Hepatocyte (in vitro differentiated cells): ENCODE results near the gene SERPINI2. TPM values are rescaled to one million over a fixed set of nuclear protein-coding genes. Genes with fewer than 3 reads are reported as not detected.

Experiments
- DNase-seq: peaks from one replicate; pipeline ENCODE4 v3.0.0-alpha.2; 2016; ENCODE audit warnings: low spot score
- H2AFZ ChIP-seq: fragments of 200-600 bp; sonication (generic); 2 replicates; pipeline ENCODE4 v1.6.0; 2016; ENCODE audit warnings: antibody characterized with exemption, mild to moderate bottlenecking
- H3K27ac ChIP-seq: fragments of 200-600 bp; sonication (generic); 2 replicates; pipeline ENCODE4 v1.5.1; 2016; ENCODE audit warnings: mild to moderate bottlenecking
- H3K27me3 ChIP-seq: fragments of 200-600 bp; sonication (generic); 2 replicates; pipeline ENCODE4 v1.6.1; 2016
- H3K36me3 ChIP-seq: fragments of 200-600 bp; sonication (generic); replicated peaks from 2 replicates; pipeline ENCODE4 v1.5.1; 2016; ENCODE audit warnings: low read depth; ENCODE audit not compliant: insufficient read depth
- H3K4me1 ChIP-seq: fragments of 200-600 bp; sonication (generic); 2 replicates; pipeline ENCODE4 v1.5.1; 2016; ENCODE audit warnings: mild to moderate bottlenecking, moderate library complexity; ENCODE audit not compliant: insufficient read depth
- H3K4me2 ChIP-seq: fragments of 200-600 bp; sonication (generic); 2 replicates; pipeline ENCODE4 v1.6.0; 2016
- H3K4me3 ChIP-seq: fragments of 200-600 bp; sonication (generic); 2 replicates; pipeline ENCODE4 v1.5.1; 2016; ENCODE audit warnings: mild to moderate bottlenecking
- H3K79me2 ChIP-seq: fragments of 200-600 bp; sonication (generic); 2 replicates; pipeline ENCODE4 v1.6.0; 2017; ENCODE audit warnings: mild to moderate bottlenecking
- H3K9me2 ChIP-seq: fragments of 200-600 bp; sonication (generic); replicated peaks from 2 replicates; pipeline ENCODE4 v1.6.0; 2017; ENCODE audit warnings: mild to moderate bottlenecking; ENCODE audit not compliant: insufficient read depth
- H3K9me3 ChIP-seq: fragments of 200-600 bp; sonication (generic); 2 replicates; pipeline ENCODE4 v1.5.1; 2016; ENCODE audit warnings: low read depth, mild to moderate bottlenecking
- H4K20me1 ChIP-seq: fragments of 200-600 bp; sonication (generic); 2 replicates; pipeline ENCODE4 v1.6.0; 2016; ENCODE audit warnings: mild to moderate bottlenecking; ENCODE audit not compliant: insufficient read depth, poor library complexity, severe bottlenecking
- EZH2 ChIP-seq: fragments of 200-600 bp; sonication (generic); IDR thresholded peaks from 2 replicates; pipeline ENCODE4 v1.6.1; 2016; ENCODE audit warnings: antibody characterized with exemption, mild to moderate bottlenecking, borderline replicate concordance
- EZH2phosphoT487 ChIP-seq: fragments of 200-600 bp; sonication (generic); IDR thresholded peaks from one replicate; pipeline ENCODE4 v1.6.1; 2018; ENCODE audit warnings: antibody characterized with exemption, mild to moderate bottlenecking, low read depth, moderate library complexity; ENCODE audit not compliant: unreplicated experiment, severe bottlenecking
- WGBS: methylation state at CpG from one replicate; pipeline ENCODE4 v1.1.6; 2016; ENCODE audit warnings: low lambda C conversion rate; ENCODE audit errors: missing lambda C conversion rate; 5-methylcytosine and 5-hydroxymethylcytosine counted together
- polyA plus RNA-seq: library from polyadenylated mRNA; unstranded; fragments of >200 nt; fragmentation: Nextera tagmentation; extraction: Ambion mirVana; gene quantifications from 2 replicates; pipeline ENCODE4 v1.2.1, GENCODE V29; 2016
- total RNA-seq: library from RNA; depleted of rRNA; stranded (reverse); fragments of >200 nt; gene quantifications from 2 replicates; pipeline ENCODE4 v1.2.3, GENCODE V29; 2014
- TF ChIP-seq, protein P1 (sequence below): fragments of 200-600 bp; sonication (generic); IDR thresholded peaks from 2 replicates; pipeline ENCODE4 v1.5.1; 2016; ENCODE audit warnings: antibody characterized with exemption, mild to moderate bottlenecking; ENCODE audit not compliant: poor library complexity

SERPINI2 gene, protein sequence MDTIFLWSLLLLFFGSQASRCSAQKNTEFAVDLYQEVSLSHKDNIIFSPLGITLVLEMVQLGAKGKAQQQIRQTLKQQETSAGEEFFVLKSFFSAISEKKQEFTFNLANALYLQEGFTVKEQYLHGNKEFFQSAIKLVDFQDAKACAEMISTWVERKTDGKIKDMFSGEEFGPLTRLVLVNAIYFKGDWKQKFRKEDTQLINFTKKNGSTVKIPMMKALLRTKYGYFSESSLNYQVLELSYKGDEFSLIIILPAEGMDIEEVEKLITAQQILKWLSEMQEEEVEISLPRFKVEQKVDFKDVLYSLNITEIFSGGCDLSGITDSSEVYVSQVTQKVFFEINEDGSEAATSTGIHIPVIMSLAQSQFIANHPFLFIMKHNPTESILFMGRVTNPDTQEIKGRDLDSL
- total RNA-seq (not detected in 2 replicates), polyA plus RNA-seq (not detected in 2 replicates)

DNA sequence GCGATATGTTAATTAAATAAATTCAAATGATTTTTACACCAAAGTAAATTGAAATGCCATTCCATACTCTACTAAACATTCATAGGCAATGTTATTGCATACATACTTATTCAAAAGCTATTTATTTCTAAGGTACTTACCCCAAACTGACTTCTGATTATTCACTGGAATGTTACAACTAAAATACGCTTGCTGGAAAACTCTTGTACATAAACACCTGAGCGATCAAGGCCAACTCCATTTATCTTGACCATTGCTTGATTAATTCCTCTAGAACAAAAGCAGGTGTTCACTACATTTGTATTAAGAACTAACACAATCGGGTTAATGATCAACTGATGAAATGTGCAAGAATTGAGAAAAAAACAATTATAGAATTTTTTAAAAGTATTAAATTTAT lies at the start of gene SERPINI2:
Gene SERPINI2, minus strand, starts transcription at position 180 of the 400 bp plus-strand sequence. CDS start 2,208 bp downstream, outside the sequence.
- Histone ChIP-seq H3K4me2 (no peak within 1 kb of the TSS), H4K20me1 (no peaks in the 10 kb centered on the region), H3K4me1 (no peaks in the 10 kb centered on the region), H3K9me2 (no peaks in the 10 kb centered on the region), H3K9me3 (no peaks in the 10 kb centered on the region), H3K27ac (no peak within 1 kb of the TSS), H3K79me2 (no peaks in the 10 kb centered on the region), H3K36me3 (no peaks in the 10 kb centered on the region), H3K27me3 (no peaks in the 10 kb centered on the region), H2AFZ (no peak within 1 kb of the TSS), H3K4me3 (no peak within 1 kb of the TSS)
- DNase-seq, result no peak
- 83% methylated on average over 4 of the region's 4 CpGs for WGBS
- TF ChIP-seq, protein P1, sequence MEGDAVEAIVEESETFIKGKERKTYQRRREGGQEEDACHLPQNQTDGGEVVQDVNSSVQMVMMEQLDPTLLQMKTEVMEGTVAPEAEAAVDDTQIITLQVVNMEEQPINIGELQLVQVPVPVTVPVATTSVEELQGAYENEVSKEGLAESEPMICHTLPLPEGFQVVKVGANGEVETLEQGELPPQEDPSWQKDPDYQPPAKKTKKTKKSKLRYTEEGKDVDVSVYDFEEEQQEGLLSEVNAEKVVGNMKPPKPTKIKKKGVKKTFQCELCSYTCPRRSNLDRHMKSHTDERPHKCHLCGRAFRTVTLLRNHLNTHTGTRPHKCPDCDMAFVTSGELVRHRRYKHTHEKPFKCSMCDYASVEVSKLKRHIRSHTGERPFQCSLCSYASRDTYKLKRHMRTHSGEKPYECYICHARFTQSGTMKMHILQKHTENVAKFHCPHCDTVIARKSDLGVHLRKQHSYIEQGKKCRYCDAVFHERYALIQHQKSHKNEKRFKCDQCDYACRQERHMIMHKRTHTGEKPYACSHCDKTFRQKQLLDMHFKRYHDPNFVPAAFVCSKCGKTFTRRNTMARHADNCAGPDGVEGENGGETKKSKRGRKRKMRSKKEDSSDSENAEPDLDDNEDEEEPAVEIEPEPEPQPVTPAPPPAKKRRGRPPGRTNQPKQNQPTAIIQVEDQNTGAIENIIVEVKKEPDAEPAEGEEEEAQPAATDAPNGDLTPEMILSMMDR, result no peak
- no peak for TF ChIP-seq EZH2phosphoT487
- no peak for TF ChIP-seq EZH2

DNA sequence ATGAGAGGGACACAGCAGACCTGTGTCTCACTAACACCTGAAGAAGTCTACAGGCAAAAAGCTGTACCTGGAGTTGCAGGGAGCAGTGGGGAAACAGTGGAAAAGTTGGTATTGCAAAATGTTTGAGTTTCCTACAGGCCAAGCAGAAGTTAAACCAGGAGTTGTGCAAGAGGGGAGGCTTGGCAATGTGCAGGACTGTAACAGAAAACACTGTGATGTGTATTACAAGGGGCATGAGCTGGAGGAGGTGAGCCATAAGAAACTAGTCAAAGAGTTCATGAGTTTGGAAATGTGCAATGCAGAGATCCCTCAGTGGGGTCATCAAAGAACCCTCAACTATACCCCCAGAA lies 47.1 kb upstream of the SERPINI2 start:
- no peaks in the 10 kb centered on the region for H3K79me2 ChIP-seq
- H2AFZ ChIP-seq, result no peak overlapping the region
- no peak overlapping the region for H3K27ac ChIP-seq
- H3K27me3 ChIP-seq, result no peaks in the 10 kb centered on the region
- H4K20me1 ChIP-seq, result no peaks in the 10 kb centered on the region
- no peaks in the 10 kb centered on the region for H3K36me3 ChIP-seq
- no peak for TF ChIP-seq EZH2
- TF ChIP-seq EZH2phosphoT487, result no peak
- TF ChIP-seq, protein P1, result no peak
- H3K9me2 ChIP-seq, result no peaks in the 10 kb centered on the region
- no peaks in the 10 kb centered on the region for H3K9me3 ChIP-seq
- H3K4me2 ChIP-seq, result no peak overlapping the region
- DNase-seq, result peak; percentile 8
- H3K4me1 ChIP-seq, result no peaks in the 10 kb centered on the region
- no peak overlapping the region for H3K4me3 ChIP-seq

DNA sequence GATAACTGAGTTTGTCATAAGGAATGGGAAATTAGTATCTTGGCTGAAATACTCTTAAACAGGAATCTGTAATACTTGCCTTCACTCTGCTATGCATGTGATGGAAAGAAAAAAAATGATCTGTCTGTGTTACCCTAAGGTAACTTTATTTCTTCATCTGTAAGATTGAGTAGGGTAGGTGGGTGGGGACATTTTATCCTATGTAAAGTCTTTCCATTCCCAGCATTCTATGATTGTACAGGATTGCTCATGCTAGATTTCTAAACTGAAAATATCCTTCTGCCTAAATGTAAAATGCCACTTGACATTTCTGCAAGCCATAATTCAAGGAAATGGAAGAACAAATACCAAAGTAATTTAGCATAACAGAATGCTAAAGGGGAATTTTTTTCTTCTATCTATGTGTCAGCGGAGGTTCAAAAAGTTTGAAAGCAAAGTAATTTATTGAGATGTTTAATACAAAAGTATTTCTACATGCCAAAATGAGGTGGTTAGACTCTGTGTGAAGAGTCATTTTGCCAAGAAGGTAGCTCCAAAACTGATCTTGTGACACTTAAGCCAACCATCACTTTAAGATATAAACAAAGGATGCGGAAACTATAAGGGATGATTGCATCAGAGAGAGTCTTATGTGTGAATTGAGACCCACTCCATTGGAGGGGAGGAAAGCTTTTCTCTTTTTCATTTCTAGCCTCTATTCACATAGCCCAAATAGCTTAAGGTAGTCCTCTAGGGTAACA lies 46.6 kb upstream of the SERPINI2 start:
- Histone ChIP-seq H3K9me3 (no peaks in the 10 kb centered on the region), H3K9me2 (no peaks in the 10 kb centered on the region), H3K4me3 (no peak overlapping the region), H4K20me1 (no peaks in the 10 kb centered on the region), H3K4me1 (no peaks in the 10 kb centered on the region), H3K4me2 (no peak overlapping the region), H3K36me3 (no peaks in the 10 kb centered on the region), H3K27me3 (no peaks in the 10 kb centered on the region), H3K79me2 (no peaks in the 10 kb centered on the region), H3K27ac (no peak overlapping the region), H2AFZ (no peak overlapping the region)
- DNase-seq, result no peak
- TF ChIP-seq EZH2, result no peak
- 85% methylated on average over 2 of the region's 2 CpGs for WGBS

DNA sequence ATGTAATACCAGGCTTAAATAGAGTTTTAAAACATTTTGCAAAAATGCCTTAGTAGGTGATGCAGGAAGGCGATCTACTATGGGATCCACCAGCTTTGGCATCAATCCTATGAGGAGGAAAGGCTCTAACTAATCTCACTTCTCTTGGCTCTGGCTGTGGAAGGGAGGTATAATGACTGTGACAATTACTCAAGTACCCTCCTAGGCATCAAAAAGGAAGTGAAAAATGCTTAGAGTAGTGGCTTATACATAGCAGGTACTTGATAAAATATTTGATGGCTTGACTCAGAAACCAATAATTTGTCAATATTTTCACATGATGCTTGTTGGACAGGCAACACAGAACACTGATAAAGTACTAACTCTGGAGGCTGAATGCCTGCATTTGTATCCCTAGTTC lies 34.1 kb upstream of the SERPINI2 start:
- H3K79me2 ChIP-seq, result no peaks in the 10 kb centered on the region
- no peak overlapping the region for H3K27ac ChIP-seq
- H4K20me1 ChIP-seq, result no peaks in the 10 kb centered on the region
- TF ChIP-seq, protein P1, result no peak
- TF ChIP-seq EZH2phosphoT487 (no peak), EZH2 (no peak)
- no peak for DNase-seq
- WGBS, result 89% methylated on average over 1 of the region's 1 CpG
- no peaks in the 10 kb centered on the region for H3K4me1 ChIP-seq
- no peaks in the 10 kb centered on the region for H3K36me3 ChIP-seq
- H2AFZ ChIP-seq, result no peak overlapping the region
- no peaks in the 10 kb centered on the region for H3K9me3 ChIP-seq
- no peaks in the 10 kb centered on the region for H3K9me2 ChIP-seq
- H3K4me3 ChIP-seq, result no peak overlapping the region
- no peaks in the 10 kb centered on the region for H3K27me3 ChIP-seq
- no peak overlapping the region for H3K4me2 ChIP-seq
